Neural progenitor cell (in vitro differentiated cells): ENCODE measurements around the gene TMEM208. TPM values are rescaled to one million over a fixed set of nuclear protein-coding genes. Genes with fewer than 3 reads are reported as not detected.

Experiments
- DNase-seq: peaks from one replicate; pipeline ENCODE4 v3.0.0-alpha.2; 2016; ENCODE audit warnings: low spot score
- H2AFZ ChIP-seq: fragments of 200-600 bp; sonication (generic); replicated peaks from 2 replicates; pipeline ENCODE4 v1.6.1; 2016; ENCODE audit warnings: antibody characterized with exemption
- H3F3A ChIP-seq: fragments of 200-600 bp; sonication (generic); 2 replicates; pipeline ENCODE4 v1.6.1; 2016; ENCODE audit warnings: antibody characterized with exemption, low read depth
- H3K27ac ChIP-seq: fragments of 200-600 bp; sonication (generic); 2 replicates; pipeline ENCODE4 v1.5.1; 2016; ENCODE audit warnings: mild to moderate bottlenecking
- H3K27me3 ChIP-seq: fragments of 200-600 bp; sonication (generic); 2 replicates; pipeline ENCODE4 v1.6.1; 2016; ENCODE audit warnings: mild to moderate bottlenecking, moderate library complexity
- H3K36me3 ChIP-seq: fragments of 200-600 bp; sonication (generic); 2 replicates; pipeline ENCODE4 v1.5.1; 2016
- H3K4me1 ChIP-seq: fragments of 200-600 bp; sonication (generic); 2 replicates; pipeline ENCODE4 v1.6.1; 2016; ENCODE audit warnings: mixed run types
- H3K4me2 ChIP-seq: fragments of 200-600 bp; sonication (generic); 2 replicates; pipeline ENCODE4 v1.6.1; 2016
- H3K4me3 ChIP-seq: fragments of 200-600 bp; sonication (generic); 2 replicates; pipeline ENCODE4 v1.5.1; 2016
- H3K79me2 ChIP-seq: fragments of 200-600 bp; sonication (generic); 2 replicates; pipeline ENCODE4 v1.6.1; 2016; ENCODE audit warnings: low read depth
- H3K9ac ChIP-seq: fragments of 200-600 bp; sonication (generic); 2 replicates; pipeline ENCODE4 v1.6.1; 2016
- H3K9me3 ChIP-seq: fragments of 200-600 bp; sonication (generic); 2 replicates; pipeline ENCODE4 v1.5.1; 2016; ENCODE audit warnings: low read depth
- H4K20me1 ChIP-seq: fragments of 200-600 bp; sonication (generic); 2 replicates; pipeline ENCODE4 v1.6.1; 2016; ENCODE audit warnings: low read depth
- H3K27ac Mint-ChIP-seq: 3 replicates; pipeline ENCODE4 v1.8.0; 2021; ENCODE audit warnings: mixed read lengths
- H3K27me3 Mint-ChIP-seq: 2 replicates; pipeline ENCODE4 v1.8.0; 2022; ENCODE audit warnings: low read depth, mild to moderate bottlenecking, inconsistent platforms, moderate library complexity, mixed read lengths; ENCODE audit not compliant: insufficient read depth
- H3K36me3 Mint-ChIP-seq: 3 replicates; pipeline ENCODE4 v1.8.0; 2021; ENCODE audit warnings: mixed read lengths
- H3K4me1 Mint-ChIP-seq: 3 replicates; pipeline ENCODE4 v1.8.0; 2021; ENCODE audit warnings: mixed read lengths
- H3K4me3 Mint-ChIP-seq: 3 replicates; pipeline ENCODE4 v1.8.0; 2021; ENCODE audit warnings: mild to moderate bottlenecking, moderate library complexity, mixed read lengths
- H3K9me3 Mint-ChIP-seq: 3 replicates; pipeline ENCODE4 v1.8.0; 2020; ENCODE audit warnings: mixed read lengths
- EZH2 ChIP-seq: fragments of 200-600 bp; sonication (generic); IDR thresholded peaks from 2 replicates; pipeline ENCODE4 v1.6.1; 2017; ENCODE audit warnings: antibody characterized with exemption, mild to moderate bottlenecking, moderate library complexity
- EZH2phosphoT487 ChIP-seq: fragments of 200-600 bp; sonication (generic); IDR thresholded peaks from 2 replicates; pipeline ENCODE4 v1.6.1; 2017; ENCODE audit warnings: antibody characterized with exemption
- total RNA-seq: library from RNA; depleted of rRNA; stranded (reverse); fragments of >200 nt; gene quantifications from 2 replicates; pipeline ENCODE4 v1.2.3, GENCODE V29; 2015; ENCODE audit warnings: low replicate concordance
- TF ChIP-seq, protein P1 (sequence below): fragments of 200-600 bp; sonication (generic); IDR thresholded peaks from 2 replicates; pipeline ENCODE4 v1.5.1; 2017; ENCODE audit warnings: antibody characterized with exemption, mild to moderate bottlenecking

The TMEM208 gene
- total RNA-seq, 1 donor from 2014 or later: 39.4 TPM

GRCh38 chr16:67233596-67233995, 6.7 kb downstream of the TMEM208 start:
- Histone ChIP-seq H3K4me3 (no peak overlapping the region), H2AFZ (no peak overlapping the region), H3K27ac (no peak overlapping the region), H3F3A (no peaks in the 10 kb centered on the region), H3K4me1 (no peaks in the 10 kb centered on the region), H3K79me2 (no peaks in the 10 kb centered on the region), H3K36me3 (no peaks in the 10 kb centered on the region), H3K9ac (no peak overlapping the region), H3K4me2 (no peak overlapping the region), H3K27me3 (no peaks in the 10 kb centered on the region), H3K9me3 (no peaks in the 10 kb centered on the region), H4K20me1 (no peaks in the 10 kb centered on the region)
- H3K27me3 Mint-ChIP-seq: peaks cover 2% of the 10 kb centered on the region
- no peak overlapping the region for H3K27ac Mint-ChIP-seq
- no peak overlapping the region for H3K4me3 Mint-ChIP-seq
- no peaks in the 10 kb centered on the region for H3K9me3 Mint-ChIP-seq
- H3K4me1 Mint-ChIP-seq: peaks cover 4% of the 10 kb centered on the region
- DNase-seq: no peak
- TF ChIP-seq, protein P1, sequence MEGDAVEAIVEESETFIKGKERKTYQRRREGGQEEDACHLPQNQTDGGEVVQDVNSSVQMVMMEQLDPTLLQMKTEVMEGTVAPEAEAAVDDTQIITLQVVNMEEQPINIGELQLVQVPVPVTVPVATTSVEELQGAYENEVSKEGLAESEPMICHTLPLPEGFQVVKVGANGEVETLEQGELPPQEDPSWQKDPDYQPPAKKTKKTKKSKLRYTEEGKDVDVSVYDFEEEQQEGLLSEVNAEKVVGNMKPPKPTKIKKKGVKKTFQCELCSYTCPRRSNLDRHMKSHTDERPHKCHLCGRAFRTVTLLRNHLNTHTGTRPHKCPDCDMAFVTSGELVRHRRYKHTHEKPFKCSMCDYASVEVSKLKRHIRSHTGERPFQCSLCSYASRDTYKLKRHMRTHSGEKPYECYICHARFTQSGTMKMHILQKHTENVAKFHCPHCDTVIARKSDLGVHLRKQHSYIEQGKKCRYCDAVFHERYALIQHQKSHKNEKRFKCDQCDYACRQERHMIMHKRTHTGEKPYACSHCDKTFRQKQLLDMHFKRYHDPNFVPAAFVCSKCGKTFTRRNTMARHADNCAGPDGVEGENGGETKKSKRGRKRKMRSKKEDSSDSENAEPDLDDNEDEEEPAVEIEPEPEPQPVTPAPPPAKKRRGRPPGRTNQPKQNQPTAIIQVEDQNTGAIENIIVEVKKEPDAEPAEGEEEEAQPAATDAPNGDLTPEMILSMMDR: no peak
- no peak for TF ChIP-seq EZH2
- TF ChIP-seq EZH2phosphoT487: no peak
- peaks cover 10% of the 10 kb centered on the region for H3K36me3 Mint-ChIP-seq

GRCh38 chr16:67234180-67234597, 7.3 kb downstream of the TMEM208 start:
- no peak for DNase-seq
- Histone ChIP-seq H3K9me3 (no peaks in the 10 kb centered on the region), H3K9ac (no peak overlapping the region), H3K36me3 (no peaks in the 10 kb centered on the region), H2AFZ (no peak overlapping the region), H3K27me3 (no peaks in the 10 kb centered on the region), H3K4me3 (no peak overlapping the region), H3K4me2 (no peak overlapping the region), H3K79me2 (no peaks in the 10 kb centered on the region), H3K27ac (no peak overlapping the region), H3K4me1 (no peaks in the 10 kb centered on the region), H3F3A (no peaks in the 10 kb centered on the region), H4K20me1 (no peaks in the 10 kb centered on the region)
- Mint-ChIP-seq H3K4me3 (no peak overlapping the region), H3K27me3 (peaks cover 2% of the 10 kb centered on the region), H3K27ac (no peak overlapping the region), H3K9me3 (no peaks in the 10 kb centered on the region), H3K4me1 (peaks cover 5% of the 10 kb centered on the region), H3K36me3 (peaks cover 8% of the 10 kb centered on the region)
- TF ChIP-seq, protein P1: no peak
- TF ChIP-seq EZH2 (no peak), EZH2phosphoT487 (no peak)

DNA sequence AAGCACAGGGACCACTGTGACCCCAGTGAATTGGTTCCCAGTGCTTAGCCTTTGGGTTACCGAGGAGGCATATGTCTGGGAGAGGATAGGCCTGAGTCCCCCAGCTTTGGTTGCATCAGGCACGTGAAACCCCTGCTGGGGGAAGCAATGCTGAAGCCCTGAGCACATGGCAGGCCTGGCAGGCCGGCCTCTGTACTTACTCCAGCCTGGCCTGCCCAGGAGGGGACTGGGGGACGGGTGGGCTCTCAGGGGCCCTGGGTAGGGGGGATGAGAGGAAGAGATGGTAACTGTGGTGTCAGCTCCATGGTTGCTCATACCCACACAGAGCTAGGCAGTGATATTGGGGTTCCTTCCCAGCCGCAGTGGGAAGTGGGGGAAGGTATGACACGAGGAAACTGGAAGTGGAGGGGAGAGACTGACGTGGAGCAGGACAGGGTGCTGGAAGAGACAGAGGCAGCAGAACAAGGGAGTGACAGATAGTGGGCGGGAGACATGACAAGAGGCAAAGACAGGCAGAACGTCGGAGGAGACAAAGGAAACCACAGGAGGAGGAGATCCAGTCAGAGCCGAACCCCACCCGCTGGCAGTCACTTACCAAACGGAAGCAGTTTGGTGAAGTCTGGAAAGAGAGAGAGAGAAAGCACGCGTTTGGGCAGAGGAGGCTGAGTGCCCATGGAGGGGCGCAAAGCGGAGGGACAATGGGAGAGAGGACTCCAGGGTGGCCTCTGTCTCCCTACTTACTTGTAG, 9.1 kb downstream of the TMEM208 start:
- H3K4me2 ChIP-seq: no peak overlapping the region
- Mint-ChIP-seq H3K9me3 (no peaks in the 10 kb centered on the region), H3K36me3 (no peaks in the 10 kb centered on the region), H3K4me3 (peak overlapping the region; percentile 5), H3K27me3 (peaks cover 2% of the 10 kb centered on the region), H3K4me1 (peaks cover 5% of the 10 kb centered on the region), H3K27ac (no peak overlapping the region)
- no peaks in the 10 kb centered on the region for H3F3A ChIP-seq
- H2AFZ ChIP-seq: no peak overlapping the region
- H3K4me1 ChIP-seq: no peaks in the 10 kb centered on the region
- no peak for TF ChIP-seq EZH2
- no peak for TF ChIP-seq EZH2phosphoT487
- TF ChIP-seq, protein P1: no peak
- H3K79me2 ChIP-seq: no peaks in the 10 kb centered on the region
- H3K9me3 ChIP-seq: no peaks in the 10 kb centered on the region
- no peaks in the 10 kb centered on the region for H3K27me3 ChIP-seq
- H3K4me3 ChIP-seq: no peak overlapping the region
- H3K9ac ChIP-seq: no peak overlapping the region
- no peak for DNase-seq
- no peaks in the 10 kb centered on the region for H3K36me3 ChIP-seq
- H3K27ac ChIP-seq: no peak overlapping the region
- no peaks in the 10 kb centered on the region for H4K20me1 ChIP-seq
